Measurements from ENCODE around the gene RAI1.

GRCh38 chr17:17742688-17743390 lies 61.6 kb downstream of the RAI1 start:
- TF ChIP-seq POLR2AphosphoS5 (IDR thresholded peaks at IDR 0.05) (no peak), CTCF (IDR thresholded peaks at IDR 0.05) (no peak)

Measured in sigmoid colon (tissue), 4 donors.